ENCODE measurements around the gene GLI3.

Gene GLI3

DNA sequence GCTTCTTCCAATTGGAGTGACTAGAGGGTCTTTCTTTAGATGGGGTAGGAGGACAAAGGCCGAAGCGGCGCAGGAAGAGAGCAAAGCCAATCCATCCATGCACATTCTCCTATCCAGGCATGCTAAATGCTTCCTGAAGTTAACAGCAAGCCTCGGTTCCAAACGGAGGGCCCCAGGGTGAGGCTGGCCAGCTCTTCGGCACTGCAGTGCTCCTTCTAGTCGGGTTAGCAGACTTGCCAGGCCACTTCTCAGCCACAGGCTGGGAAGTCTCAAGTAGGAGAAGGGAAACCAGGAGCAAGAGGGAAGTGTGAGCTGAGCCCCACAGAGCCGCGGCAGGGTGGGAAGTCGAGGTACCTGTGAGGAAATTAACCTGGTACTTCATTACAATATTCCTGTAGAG, 280.3 kb downstream of the GLI3 start:
- DNase-seq: no peak

DNA sequence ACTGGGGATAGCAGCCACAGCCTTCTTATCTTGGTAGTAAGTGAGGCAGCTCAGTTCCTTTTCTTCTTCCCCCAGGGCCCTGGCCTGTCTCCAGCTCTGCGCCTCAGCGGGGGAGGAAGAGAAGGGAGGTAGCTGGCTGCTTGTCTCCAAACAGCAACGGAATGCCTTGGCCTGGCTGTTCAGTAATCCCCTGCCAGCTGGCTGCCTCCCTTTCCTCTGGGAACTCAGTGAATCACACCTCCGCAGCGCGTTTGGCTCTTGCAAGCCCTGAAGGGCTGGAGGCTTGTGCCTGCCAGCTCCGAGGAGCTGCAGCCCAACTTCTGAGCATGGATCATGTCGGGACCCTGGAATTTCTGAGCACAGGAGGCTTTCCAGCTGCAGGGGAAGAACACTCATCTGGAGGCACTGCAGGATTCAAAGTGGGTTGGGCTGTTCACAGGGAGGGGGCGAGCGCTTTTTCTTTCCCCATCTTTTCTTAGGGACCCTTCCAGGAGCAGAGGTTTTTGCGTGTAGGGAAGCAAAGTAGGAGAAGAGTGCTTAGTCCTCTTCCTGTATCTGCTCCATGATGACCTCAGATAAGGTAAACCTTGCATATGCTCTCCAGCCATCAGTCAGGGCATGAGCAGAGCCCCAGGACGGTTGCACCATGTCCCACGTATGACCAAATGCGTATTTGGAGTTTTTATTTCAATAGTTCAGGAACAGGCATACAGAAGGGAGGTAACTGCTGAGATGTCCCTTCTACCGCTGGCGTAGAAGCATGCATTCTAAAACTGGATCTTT, 280.9 kb downstream of the GLI3 start:
- peak; percentile 92 for DNase-seq

DNA sequence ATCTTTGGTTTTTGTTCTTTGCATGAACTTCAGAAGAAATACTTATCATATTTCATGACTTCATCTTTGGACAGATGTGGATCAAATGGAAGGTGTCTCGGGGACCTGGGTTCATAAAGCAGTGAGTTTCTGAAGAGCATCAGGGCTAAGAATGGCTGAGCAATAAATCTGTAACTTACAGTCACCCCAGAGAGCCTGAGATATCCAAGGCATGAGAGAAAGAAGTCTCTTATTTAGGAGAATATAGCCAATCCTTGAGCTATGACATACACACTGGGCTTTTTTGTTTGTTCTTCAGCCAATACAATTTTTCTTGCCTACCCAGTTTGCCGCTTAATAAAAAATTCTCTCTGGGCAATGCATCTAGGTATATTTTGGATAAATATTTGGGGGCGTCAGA, 281.6 kb downstream of the GLI3 start:
- DNase-seq: no peak

DNA sequence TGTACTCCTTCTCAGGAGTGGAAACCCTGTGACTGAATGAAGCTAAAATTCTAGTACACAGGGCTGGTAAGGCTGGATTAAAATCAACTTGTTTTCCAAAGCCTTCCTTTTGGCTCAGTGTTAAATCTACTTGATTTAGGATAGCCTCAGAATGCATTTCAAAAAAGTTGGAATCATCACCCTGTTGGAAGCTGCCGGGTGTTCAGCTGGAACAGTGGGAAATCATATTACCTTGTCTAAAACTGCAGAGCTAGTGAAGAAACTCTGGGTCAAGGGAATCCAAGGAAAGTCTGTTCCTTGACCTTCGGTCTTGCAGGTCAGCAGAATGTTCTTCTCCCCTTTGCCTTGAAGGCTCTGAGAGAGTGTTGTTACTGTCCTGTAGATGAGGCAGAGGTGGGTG, 282.0 kb downstream of the GLI3 start:
- DNase-seq: no peak

DNA sequence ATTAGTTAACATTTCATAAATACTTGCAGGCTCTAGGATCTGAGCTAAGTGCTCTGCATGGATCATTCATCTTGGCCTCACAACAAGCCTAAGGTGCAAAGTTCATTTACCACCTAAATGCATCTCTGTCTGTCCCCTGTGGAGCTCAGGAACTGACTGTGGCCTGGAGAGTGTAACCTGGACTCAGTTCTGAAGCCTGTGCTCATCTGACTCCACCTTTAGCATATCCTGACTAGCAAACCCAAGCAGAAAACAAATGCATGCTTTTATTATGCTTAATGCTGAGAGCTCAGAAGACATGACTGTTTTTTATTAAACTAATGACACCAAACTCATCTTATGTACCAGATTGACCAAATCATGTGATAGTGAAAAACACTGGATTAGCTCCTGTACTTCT, 288.5 kb downstream of the GLI3 start:
- DNase-seq: no peak

DNA sequence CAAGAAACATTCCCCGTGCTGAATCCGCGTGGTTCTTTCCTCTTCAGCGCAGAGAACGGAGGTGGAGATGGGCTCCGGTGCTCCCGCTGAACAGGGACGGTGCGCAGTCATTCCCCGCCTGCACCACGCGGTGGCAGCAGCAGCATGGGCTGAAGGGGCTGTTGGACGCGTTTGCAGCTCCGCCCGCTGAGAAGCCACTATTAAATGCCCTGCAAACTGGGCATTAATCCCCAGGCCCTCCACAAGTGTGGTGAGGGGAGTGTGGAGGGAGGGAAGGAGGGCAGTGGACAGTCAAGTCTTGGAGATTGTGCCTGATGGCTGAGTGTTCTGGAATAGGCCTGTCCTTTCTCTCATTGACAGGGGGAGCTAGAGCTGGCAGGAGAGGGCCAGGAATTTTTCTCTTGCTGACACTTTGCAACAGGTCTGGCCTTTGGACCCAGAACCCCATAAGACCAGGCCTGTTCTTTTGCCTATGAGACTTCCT, 293.9 kb downstream of the GLI3 start:
- DNase-seq: peak; percentile 94

DNA sequence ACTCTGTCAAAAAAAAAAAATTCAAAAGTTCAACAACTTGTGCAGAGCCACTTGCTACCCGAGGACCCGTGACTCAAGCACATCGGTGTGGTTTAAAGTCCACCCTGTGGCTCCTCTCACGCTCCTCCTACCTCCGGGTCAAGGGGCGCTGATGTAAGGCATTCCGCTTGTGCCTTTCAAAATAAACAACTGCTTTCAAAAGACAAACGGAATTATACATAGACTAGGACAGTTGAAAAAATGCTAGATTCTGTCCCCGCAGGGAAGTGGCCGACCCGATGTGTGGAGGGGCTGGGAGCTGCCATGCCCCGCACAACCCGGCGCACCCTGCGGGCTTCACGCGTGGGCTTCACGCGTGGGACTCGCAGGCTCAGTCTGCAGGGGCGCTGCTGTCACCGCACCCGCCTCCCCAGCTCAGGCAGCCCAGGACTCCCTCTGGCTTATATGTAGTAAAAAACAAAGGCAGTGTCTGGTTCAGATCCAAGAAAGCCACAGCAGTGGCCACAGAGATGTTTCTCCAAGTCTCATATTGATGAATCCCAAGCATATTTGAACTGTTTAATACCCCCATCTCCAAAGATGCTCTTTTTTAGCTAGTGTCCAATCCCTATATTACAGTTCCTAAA, 294.4 kb downstream of the GLI3 start:
- DNase-seq: no peak

DNA sequence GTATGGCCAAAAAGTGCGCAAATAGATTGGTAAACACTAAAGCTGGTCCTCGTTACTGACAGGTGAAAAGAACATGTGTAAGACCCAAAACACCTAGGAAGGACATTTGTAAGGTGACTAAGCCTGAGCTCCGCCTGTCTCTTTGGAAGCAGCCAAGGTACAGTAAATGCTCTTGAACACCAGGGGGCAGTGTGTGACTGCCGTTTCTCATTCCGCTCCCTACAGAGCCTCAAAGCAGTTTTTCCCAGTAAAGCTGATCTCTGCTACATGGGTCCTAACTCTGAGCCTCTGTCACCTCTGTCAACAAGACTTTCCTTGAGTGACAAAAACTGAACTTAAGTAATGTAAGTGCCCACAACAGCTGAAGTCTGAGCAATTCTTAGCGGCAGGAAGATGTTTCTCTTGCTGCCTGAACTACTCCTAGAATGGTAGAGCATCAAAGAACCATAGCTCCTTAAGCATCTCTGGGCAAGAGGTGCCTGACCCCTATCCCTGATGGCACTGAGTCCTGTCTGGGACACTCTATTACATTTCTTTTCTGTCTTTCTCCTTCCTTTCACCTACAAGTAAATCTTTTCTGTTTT, 296.2 kb downstream of the GLI3 start:
- DNase-seq: peak; percentile 92

DNA sequence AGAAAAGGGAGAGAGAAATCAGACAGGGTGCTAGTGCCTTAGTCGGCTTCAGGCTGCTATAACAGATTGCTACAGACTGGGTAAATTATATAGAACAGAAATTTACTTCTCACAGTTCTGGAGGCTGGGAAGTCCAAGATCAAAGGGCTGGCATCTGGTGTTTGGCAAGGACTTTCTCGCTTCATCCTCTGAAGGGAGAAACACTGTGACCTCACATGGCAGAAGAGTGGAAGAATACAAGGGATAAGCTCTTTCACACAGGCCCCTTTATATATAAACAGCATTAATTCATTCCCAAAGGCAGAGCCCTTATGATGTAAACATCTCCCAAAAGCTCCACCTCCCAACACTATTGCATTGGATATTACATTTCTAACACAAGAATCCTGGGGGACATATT, 298.6 kb downstream of the GLI3 start:
- DNase-seq: no peak

DNA sequence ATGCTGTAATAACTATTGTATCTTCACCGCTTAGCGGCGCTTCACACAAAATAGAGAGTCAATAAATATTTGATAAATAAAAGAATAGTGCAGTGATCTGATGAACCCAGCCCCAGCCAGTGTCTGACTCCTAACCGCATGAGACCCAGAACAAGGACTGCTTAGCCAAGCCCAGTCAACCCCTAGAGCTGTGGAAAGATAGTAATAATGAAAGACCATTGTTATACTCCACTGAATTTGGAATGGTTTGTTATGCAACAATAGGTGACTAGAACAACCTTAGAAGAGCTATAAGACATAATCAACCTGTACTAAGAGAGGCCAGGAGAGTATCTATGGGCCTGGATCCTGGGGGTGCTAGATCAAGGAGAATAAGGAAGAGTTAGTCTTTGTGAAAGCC, 303.6 kb downstream of the GLI3 start:
- DNase-seq: no peak

DNA sequence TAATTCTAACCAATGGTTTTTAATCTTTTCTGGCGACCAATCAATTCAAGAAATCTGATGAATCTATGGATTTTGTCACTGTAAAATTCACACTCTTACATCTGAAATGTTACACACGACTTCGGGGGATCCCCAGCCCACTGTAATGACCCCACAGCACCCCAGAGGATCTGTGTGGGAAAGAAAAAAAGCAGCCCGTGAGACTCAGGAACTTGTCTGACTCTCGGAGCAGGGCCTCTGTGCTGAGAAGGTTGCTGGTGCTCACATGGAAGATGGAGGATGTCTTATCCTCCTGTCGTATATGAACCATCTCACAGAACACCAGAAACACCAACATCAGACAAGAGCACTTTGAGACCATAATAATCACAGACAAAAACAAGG, 305.8 kb downstream of the GLI3 start:
- no peak for DNase-seq

DNA sequence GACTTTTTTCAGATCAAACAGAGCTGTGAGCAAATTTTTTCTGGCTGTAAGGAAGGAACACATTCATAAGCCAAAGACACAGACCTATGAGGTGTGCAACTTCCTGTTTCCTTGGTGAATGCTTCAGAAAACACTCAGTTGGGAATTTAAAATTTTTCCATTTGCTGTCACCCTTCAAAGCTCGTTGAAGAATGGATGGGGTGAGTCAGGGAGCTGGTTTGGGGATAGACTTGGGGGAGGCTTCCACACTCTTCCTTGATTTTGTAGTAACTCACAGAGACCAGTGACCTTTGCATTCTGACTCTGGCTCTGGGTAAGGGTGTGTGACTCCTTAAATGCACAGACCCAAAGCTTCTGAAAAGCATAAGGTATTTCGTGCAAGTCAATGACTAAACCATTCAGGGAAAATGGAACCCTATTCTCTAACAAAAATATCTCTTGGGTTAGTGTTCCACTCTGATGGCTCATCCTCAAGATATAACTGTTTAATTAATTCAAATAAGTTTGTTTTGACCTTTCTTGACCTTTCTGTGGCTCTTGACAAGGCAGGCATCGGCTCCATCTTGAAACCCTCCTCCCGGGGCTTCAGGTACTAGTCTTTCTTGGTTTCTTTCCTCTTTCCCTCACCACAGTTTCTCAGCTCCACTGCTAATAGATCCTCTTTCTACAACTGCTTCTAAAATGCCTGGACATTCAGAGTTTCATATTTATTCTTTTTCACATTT, 306.3 kb downstream of the GLI3 start:
- no peak for DNase-seq

DNA sequence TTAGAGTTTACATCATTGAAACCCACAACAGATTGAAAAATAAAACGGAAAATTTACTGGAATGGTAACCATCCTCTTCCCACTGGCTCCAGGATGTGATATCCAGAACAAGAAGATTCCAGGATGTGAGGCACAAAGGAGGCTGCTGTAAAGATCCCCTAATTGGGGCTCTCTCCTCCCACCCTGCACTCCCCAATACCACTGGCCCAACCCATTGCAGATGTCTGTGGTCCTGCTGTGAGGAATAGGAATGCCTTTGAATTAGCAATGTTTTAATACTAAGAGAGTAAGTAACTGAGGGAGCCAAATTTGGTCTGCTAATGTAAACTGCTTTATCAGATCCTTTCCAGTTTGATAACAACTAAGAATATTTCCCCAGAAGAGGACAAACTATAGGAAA, 308.2 kb downstream of the GLI3 start:
- no peak for DNase-seq

DNA sequence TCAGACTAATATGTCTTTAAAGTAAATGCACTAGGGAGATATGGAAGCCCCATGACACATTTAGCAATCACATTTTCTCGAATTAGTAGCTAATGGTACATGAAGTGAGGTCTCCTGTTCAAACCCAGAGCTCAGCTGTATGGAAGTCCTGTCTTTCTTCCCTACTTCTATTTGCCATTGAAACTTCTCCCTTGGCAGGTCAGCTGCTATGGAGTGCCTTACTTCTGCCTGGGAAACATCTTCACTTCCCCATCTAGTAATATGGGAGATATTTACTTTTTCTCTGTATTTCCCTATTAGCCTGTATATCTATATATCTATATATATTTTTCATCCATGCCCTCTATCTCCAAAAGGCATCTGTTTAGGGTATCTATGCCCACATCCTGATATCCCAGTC, 308.8 kb downstream of the GLI3 start:
- DNase-seq: no peak

DNA sequence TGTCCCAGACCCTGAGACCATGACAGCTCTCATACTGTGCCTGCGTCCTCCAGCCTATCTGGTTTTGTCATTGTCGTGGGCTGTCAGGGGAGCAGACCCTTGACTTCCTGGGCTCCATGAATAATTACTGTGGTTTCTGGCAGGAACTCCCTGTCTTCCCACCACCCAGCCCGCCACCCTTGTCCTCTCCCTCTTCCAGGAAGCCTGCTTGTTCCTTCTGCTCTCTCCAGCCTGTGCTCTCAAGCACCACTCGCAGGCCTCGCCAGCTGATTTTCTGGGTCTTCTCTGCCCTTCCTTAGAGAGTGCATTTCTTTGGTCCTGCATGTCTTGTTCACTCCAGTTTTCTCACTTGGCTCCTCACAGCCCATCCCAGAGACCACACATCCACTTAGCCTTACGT, 309.6 kb downstream of the GLI3 start:
- DNase-seq: no peak

DNA sequence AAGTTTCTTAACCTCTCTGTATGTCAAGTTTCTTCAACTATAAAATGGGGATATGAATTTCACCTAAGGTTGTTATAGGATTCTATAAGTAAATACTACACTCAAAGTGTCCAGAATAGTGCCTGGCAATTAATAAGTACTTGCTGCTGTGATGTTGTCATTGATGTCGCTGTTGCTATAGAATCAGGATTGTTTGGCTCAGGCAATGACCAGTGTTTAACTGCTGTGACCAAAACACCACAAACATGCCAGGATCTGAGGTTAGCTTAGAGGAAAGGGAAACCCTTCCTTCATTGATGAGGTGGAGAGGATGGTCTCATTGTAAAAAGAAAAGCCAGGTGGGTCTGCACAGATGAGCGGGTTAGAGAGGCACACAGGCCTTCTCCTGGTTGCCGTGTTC, 311.1 kb downstream of the GLI3 start:
- no peak for DNase-seq

DNA sequence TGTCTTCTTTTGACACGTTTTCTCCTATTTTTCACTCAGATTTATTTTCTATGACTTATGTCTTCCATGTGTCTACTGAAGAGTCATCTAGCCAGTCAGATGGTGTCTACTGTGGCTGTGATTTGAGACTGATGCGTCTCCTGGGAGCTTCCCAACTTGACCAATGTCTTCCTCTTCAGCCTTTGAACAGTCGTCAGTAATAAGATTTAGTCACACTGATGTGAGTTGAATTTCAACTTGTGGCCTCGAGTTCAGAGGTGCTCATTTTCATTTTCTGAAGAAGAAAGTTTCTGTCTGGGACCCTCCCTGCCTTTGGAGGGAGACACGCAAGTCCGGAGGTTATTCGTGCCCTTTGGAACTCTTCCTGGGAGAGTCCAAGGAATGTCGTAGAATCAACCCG, 312.2 kb downstream of the GLI3 start:
- no peak for DNase-seq

DNA sequence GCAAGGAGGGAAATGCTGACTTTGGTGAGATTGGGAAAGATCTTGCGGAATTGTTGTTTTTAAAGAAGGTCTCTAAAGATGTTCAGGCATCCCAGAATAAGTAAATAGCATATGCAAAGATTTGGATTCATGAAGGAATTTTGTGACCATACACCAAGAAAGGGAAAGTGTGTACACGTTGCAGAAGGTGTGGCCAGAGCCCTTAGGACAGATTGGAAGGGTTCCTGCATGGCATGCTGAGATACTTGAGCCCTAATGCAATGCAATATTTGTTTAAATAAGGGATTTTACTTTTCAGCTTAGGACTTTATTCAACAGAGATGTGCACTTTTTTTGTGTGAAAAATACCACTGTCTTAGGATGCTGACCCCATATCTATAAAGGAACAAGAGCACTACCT, 314.6 kb downstream of the GLI3 start:
- DNase-seq: no peak

DNA sequence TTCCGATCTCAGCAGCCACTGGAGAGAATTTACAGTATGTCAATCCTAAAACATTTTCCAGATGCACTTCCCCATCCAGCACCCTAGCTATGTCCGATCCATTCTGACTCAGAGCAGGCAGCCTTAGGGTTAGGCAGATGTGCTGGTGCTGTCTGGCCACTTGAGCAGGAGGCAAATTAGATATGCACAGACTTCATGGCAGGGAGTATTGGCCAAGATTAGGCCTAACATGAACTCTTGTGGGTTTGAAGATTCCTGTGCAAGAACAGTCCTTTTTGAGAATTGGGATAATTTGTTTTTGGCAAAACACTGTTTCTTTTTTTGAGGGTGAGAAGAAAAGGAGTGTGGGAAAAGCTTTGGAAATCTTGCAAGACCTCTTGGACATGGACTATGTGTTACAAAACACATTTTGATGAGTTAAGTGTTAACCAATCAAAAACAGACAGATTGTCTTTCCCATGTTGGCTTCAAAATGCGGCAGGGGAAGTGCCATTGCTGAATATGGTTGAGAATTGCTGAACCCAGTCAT, 315.5 kb downstream of the GLI3 start:
- no peak for DNase-seq

DNA sequence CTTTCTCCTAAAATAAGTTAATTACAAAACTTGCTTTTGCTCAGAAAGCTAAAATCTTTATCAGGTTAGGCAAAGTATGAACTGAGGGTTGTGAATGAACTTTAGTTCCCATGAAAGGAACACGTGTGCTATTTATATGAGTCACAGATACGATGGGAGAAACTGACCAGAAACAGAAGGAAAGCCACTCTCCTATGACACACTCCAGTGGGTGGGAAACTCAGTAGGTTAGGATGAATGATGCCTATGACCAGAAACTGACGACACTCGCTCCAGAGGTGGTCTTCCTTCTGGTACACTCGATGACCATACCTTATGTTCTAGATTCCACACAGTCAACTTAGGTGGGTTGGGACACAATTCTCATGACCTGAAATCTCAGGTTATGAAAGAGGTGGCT, 318.4 kb downstream of the GLI3 start:
- no peak for DNase-seq

DNA sequence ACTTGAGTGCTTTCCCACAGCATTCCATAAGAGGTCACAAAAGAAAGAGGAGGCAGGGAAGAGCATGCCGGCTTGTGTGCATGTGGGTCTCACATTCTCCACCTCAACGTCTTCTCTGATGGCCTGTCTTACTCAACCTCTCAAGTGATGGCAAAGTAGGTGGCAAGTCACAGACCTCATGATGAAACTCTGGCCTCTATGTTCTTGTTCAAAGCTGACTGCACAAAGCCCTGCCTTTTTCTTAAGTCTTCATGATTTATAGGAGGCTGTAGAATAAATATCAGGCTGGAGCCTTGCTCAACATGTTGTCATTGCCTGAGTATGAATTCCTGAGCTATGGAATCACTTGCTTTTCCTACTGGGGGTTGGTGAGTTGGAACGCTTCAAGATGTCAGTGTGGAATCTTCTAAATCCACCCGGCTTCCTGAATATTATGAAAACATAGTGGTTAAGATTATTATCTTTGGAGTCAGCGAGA, 320.5 kb downstream of the GLI3 start:
- DNase-seq: peak; percentile 37

DNA sequence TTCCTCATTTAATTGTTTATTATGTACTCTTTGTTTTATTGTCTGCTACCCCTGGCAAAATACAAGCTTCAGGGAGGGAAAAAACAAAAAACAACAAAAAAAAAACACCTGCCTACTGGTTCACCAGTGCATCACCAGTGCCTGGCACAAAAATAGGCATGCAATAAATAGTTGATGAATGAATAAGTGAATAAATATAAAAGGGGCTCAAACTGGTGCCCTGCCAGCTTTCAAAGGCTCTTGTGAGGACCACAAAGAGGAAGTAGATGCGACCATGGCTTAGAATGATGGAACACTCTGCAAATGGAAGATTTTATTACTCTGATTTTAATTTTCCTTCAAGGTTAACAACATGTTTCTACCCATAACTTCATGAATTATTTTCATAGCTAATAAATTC, 321.1 kb downstream of the GLI3 start:
- DNase-seq: no peak

DNA sequence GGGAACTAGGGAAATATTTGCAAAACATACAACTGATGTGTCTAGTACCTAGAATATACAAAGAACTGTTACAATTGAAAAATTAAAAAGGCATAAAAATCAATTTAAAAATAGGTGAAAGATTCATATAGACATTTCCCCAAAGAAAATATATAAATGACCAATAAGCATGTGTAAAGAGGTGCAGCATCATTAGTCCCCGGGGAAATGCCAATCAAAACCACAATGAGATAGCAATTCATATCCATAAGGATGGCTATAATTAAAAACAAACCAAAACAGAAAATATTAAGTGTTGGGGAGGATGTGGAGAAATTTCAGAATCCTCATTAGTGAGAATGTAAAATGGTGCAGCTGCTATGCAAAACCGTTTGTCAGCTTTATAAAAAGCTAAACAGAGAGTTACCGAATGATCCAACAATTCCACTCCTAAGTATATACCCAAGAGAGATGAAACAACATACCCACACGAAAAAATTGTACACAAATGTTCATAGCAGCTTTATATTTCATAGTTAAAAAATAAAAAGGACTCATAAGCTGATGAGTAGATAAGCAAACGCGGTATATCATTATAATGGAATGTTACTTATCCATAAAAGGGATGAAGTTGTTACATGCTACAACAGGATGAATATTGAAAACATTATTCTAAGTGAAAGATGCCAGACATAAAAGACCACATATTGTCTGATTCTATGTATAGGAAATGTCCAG, 324.0 kb downstream of the GLI3 start:
- no peak for DNase-seq

Data from eye (tissue), 1 donor.